Hepatocyte (in vitro differentiated cells): ENCODE results near the gene IL1RAPL2.

Experiments
- EZH2 ChIP-seq: fragments of 200-600 bp; sonication (generic); IDR thresholded peaks from 2 replicates; pipeline ENCODE4 v1.6.1; 2016; ENCODE audit warnings: antibody characterized with exemption, mild to moderate bottlenecking, borderline replicate concordance
- EZH2phosphoT487 ChIP-seq: fragments of 200-600 bp; sonication (generic); IDR thresholded peaks from one replicate; pipeline ENCODE4 v1.6.1; 2018; ENCODE audit warnings: antibody characterized with exemption, mild to moderate bottlenecking, low read depth, moderate library complexity; ENCODE audit not compliant: unreplicated experiment, severe bottlenecking
- TF ChIP-seq, protein P1 (sequence below): fragments of 200-600 bp; sonication (generic); IDR thresholded peaks from 2 replicates; pipeline ENCODE4 v1.5.1; 2016; ENCODE audit warnings: antibody characterized with exemption, mild to moderate bottlenecking; ENCODE audit not compliant: poor library complexity

DNA sequence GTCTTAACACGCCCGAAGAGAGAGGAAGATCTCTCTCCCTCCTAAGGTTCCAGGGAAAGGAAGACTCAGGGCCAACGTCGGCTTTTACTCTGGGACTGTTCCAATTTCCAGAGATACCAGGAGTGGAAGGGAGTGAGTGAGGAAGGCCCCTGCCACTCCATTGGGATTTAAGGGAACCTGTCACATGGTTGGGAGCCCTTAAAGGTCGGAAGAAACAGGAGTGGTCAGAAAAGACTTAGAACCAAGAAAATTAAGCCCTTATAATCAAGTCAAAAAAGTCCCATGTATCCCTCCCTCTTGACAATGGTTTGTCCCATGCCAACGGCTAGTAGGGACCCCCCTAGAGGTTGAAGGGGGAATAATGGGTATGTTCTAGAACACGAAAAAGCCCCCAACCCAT is 654.6 kb downstream of the IL1RAPL2 start, which contains the start of gene TEX13A:
- TF ChIP-seq, protein P1, sequence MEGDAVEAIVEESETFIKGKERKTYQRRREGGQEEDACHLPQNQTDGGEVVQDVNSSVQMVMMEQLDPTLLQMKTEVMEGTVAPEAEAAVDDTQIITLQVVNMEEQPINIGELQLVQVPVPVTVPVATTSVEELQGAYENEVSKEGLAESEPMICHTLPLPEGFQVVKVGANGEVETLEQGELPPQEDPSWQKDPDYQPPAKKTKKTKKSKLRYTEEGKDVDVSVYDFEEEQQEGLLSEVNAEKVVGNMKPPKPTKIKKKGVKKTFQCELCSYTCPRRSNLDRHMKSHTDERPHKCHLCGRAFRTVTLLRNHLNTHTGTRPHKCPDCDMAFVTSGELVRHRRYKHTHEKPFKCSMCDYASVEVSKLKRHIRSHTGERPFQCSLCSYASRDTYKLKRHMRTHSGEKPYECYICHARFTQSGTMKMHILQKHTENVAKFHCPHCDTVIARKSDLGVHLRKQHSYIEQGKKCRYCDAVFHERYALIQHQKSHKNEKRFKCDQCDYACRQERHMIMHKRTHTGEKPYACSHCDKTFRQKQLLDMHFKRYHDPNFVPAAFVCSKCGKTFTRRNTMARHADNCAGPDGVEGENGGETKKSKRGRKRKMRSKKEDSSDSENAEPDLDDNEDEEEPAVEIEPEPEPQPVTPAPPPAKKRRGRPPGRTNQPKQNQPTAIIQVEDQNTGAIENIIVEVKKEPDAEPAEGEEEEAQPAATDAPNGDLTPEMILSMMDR, result no peak
- TF ChIP-seq EZH2 (no peak), EZH2phosphoT487 (no peak)
